K562 treated with DMSO at 1 percent for 48 hours (cell line): ENCODE results near the gene TCP1. TPM values are rescaled to one million over a fixed set of nuclear protein-coding genes. Genes with fewer than 3 reads are reported as not detected.

ENCODE experiments used
- total RNA-seq: library from RNA; unstranded; fragments of 300-600 nt; gene quantifications from 2 replicates; pipeline ENCODE4 v1.2.3, GENCODE V29; 2022; ENCODE audit warnings: low replicate concordance; ENCODE audit errors: extremely low read depth

Gene TCP1
- total RNA-seq: not detected in 2 replicates

DNA sequence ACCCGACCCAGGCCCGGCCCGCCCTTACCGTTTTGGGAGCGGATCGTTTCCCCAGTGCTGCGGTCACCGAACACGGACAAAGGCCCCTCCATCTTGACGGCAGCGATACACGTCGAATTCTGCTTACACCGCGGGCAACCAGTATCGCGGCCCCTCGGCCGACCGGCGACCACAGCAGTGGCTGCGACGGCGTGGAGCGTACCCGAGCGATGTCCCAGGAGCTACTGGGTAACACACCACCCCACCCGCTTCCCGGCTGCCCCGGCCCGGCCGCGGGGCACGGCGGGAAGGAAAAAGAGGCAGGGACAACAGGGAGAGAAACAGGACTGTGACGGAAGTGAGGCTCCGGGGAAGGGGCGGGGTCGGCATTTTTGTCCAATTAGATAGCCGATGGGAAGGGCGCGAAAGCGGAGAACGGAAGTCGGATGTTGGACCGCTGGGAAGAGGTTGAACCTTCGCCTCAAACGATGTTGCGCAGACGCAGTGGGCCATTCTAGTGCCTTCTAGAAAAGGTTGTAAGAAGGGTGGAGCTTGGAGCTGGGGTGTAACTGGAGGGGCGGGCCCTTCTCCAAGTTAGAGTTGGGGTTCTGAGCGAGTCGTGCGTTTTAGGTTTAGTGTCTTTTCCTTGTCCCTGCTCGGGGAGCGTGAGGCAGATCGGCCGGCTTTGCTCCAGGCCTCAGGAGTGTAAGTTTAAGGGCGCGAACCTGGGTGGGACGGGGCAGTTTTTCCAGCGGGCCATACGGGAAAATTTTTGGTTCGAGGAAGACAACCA is at the start of gene TCP1:
TCP1 (minus strand) TSS at position 226 of the 772 bp plus-strand sequence; CDS start at position 92, 134 bp downstream.

GRCh38 chr6:159800141-159800865 is 10.9 kb upstream of the TCP1 start, which contains the start of gene PNLDC1:
TSS of gene PNLDC1 (plus strand) at chr6:159800276. CDS start at chr6:159800308, 32 bp downstream.

DNA sequence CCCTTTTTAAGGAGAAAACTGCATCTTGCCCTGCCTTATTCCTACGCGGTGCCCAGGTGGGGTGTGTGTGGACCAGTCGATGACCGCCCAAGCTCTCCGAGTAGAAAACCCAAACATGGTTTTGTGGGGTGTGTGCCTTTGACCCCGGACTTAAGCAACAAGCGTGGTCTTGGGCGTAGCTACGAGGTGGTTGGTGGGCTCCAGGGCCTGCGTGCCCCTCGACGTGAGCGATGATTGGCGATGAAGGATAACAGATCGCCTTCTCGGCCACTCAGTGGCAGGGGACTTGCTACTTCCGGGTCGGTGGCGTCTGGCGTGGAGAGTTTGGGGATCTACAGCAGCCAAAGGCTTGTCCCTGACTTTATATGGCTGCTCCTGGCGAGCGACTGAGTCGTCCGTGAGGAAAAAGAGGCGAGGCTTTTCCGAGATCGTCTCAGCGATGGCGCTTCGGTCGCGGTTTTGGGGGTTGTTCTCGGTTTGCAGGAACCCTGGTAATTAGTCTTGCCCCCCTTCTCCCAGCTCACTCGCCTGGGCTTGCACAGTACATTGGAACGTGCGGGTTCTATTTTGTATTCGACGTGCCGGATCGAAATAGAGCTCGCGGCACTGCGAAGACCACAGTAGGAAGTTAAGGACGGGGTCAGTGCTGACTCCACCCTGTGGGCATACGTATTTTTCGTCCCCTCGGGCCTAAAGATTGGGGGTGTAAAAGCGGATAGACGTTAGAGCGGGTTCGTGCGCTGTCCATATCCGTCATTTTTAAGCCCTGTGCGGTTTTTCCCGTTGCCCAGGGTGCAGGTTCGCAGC is 950 bp upstream of the TCP1 start, which contains the start of gene MRPL18:
MRPL18 (plus strand) TSS at position 319 of the 807 bp plus-strand sequence; CDS start at position 440, 121 bp downstream.

GRCh38 chr6:159761873-159762680 is 27.3 kb downstream of the TCP1 start, which contains the start of gene ACAT2:
TSS of gene ACAT2 (plus strand) at chr6:159762045. CDS start at chr6:159762088, 43 bp downstream.

Other genes starting within 250 kb of the TCP1 start
- not detected in 2 replicates for gene SOD2, start 96.4 kb downstream of the TCP1 start, total RNA-seq
- gene WTAP, start 62.1 kb downstream of the TCP1 start, total RNA-seq: not detected in 2 replicates
- gene ACAT2, start 27.6 kb downstream of the TCP1 start, total RNA-seq: not detected in 2 replicates
- gene MRPL18, start 865 bp upstream of the TCP1 start, total RNA-seq: not detected in 2 replicates
- not detected in 2 replicates for gene PNLDC1, start 10.7 kb upstream of the TCP1 start, total RNA-seq
- not detected in 2 replicates for gene MAS1, start 101.4 kb upstream of the TCP1 start, total RNA-seq
- gene IGF2R, start 179.5 kb upstream of the TCP1 start, total RNA-seq: 97.1 TPM in 1 of 2 replicates, not detected in the other